Measurements from ENCODE around the gene CTU2. TPM values are rescaled to one million over a fixed set of nuclear protein-coding genes. Genes with fewer than 3 reads are reported as not detected.

The CTU2 gene
- total and polyA plus RNA-seq, 7 experiments from 2014 or later: 13.0 to 43.3 (median 26.1) TPM

- peak overlapping the region in 4 of 10 donors; percentile 14 to 76 (median 34) for H3K4me3 Mint-ChIP-seq
- no peak for DNase-seq
- H3K9me3 Mint-ChIP-seq: peaks cover 0 to 2% (median 0%) of the 10 kb centered on the region in 11 donors
- ChIA-PET POLR2A (interaction anchor here (0.6 to 10.2 kb wide), 4 partner anchors 7 to 45 kb away, joined by 3 to 134 read pairs (median 6); no protein-coding TSS in a partner anchor), CTCF (no interaction called here)
- peak overlapping the region in 8 of 9 donors; percentile 31 to 90 (median 82) for H3K27ac Mint-ChIP-seq
- Histone ChIP-seq H3K4me1 (ENCODE audit: control insufficient read depth in 2 of 2, insufficient read depth in 2 of 2, low read length in 2 of 2) (peaks cover 27 to 58% of the 10 kb centered on the region in 2 donors), H3K27me3 (ENCODE audit: control insufficient read depth in 2 of 2, insufficient read depth in 2 of 2, low read length in 2 of 2) (no peaks in the 10 kb centered on the region), H3K27ac (ENCODE audit: low read depth, low read length) (peak overlapping the region; percentile 11), H3K4me3 (ENCODE audit: low read length) (no peak overlapping the region), H3K9me3 (ENCODE audit: control insufficient read depth in 2 of 3, low read length in 3 of 3) (no peaks in the 10 kb centered on the region), H3K36me3 (ENCODE audit: control insufficient read depth in 2 of 3, insufficient read depth in 3 of 3, low read length in 3 of 3) (peaks cover 0 to 44% (median 9%) of the 10 kb centered on the region in 3 experiments)
- intact Hi-C loops (cut with micrococcal nuclease): no loop called here
- H3K27me3 Mint-ChIP-seq: no peaks in the 10 kb centered on the region
- ATAC-seq: no peak
- H3K4me1 Mint-ChIP-seq: peaks cover 17 to 72% (median 46%) of the 10 kb centered on the region in 7 donors
- H3K36me3 Mint-ChIP-seq: peaks cover 0 to 12% (median 3%) of the 10 kb centered on the region in 5 donors
These were observed 11.8 kb upstream of the CTU2 start for GRCh38 chr16:88694221-88695087.

GRCh38 chr16:88695218-88695617 lies 11.1 kb upstream of the CTU2 start:
- Histone ChIP-seq H3K36me3 (ENCODE audit: control insufficient read depth in 2 of 3, insufficient read depth in 3 of 3, low read length in 3 of 3) (peaks cover 0 to 52% (median 9%) of the 10 kb centered on the region in 3 experiments), H3K4me1 (ENCODE audit: control insufficient read depth in 2 of 2, insufficient read depth in 2 of 2, low read length in 2 of 2) (peaks cover 35 to 64% of the 10 kb centered on the region in 2 donors), H3K4me3 (ENCODE audit: low read length) (no peak overlapping the region), H3K27ac (ENCODE audit: low read depth, low read length) (no peak overlapping the region), H3K9me3 (ENCODE audit: control insufficient read depth in 2 of 3, low read length in 3 of 3) (no peaks in the 10 kb centered on the region), H3K27me3 (ENCODE audit: control insufficient read depth in 2 of 2, insufficient read depth in 2 of 2, low read length in 2 of 2) (no peaks in the 10 kb centered on the region)
- intact Hi-C loops (cut with micrococcal nuclease): no loop called here
- Mint-ChIP-seq H3K4me1 (peaks cover 17 to 73% (median 50%) of the 10 kb centered on the region in 7 donors), H3K27me3 (no peaks in the 10 kb centered on the region), H3K36me3 (peaks cover 0 to 13% (median 3%) of the 10 kb centered on the region in 5 donors), H3K27ac (peak overlapping the region in 5 of 9 donors; percentile 39 to 77 (median 58)), H3K4me3 (peak overlapping the region in 1 of 10 donors; percentile 11), H3K9me3 (peaks cover 0 to 2% (median 0%) of the 10 kb centered on the region in 11 donors)
- DNase-seq (no peak), ATAC-seq (no peak)
- ChIA-PET CTCF (no interaction called here), POLR2A (interaction anchor here (1.7 kb wide), 1 partner anchor 10 kb away, joined by 4 read pairs; no protein-coding TSS in a partner anchor)

GRCh38 chr16:88695753-88696152 lies 10.6 kb upstream of the CTU2 start:
- Mint-ChIP-seq H3K9me3 (no peaks in the 10 kb centered on the region), H3K4me1 (peaks cover 15 to 71% (median 50%) of the 10 kb centered on the region in 7 donors), H3K27ac (peak overlapping the region in 6 of 9 donors; percentile 25 to 77 (median 56)), H3K36me3 (peaks cover 0 to 16% (median 3%) of the 10 kb centered on the region in 5 donors), H3K4me3 (no peak overlapping the region), H3K27me3 (no peaks in the 10 kb centered on the region)
- DNase-seq (no peak), ATAC-seq (no peak)
- ChIA-PET CTCF (no interaction called here), POLR2A (interaction anchor here (1.2 to 1.7 kb wide), 2 partner anchors 9 to 11 kb away, joined by 4 read pairs; partner anchors contain the start of gene SNAI3)
- Histone ChIP-seq H3K27me3 (ENCODE audit: control insufficient read depth in 2 of 2, insufficient read depth in 2 of 2, low read length in 2 of 2) (no peaks in the 10 kb centered on the region), H3K4me1 (ENCODE audit: control insufficient read depth in 2 of 2, insufficient read depth in 2 of 2, low read length in 2 of 2) (peaks cover 37 to 64% of the 10 kb centered on the region in 2 donors), H3K27ac (ENCODE audit: low read depth, low read length) (no peak overlapping the region), H3K36me3 (ENCODE audit: control insufficient read depth in 2 of 3, insufficient read depth in 3 of 3, low read length in 3 of 3) (peaks cover 0 to 54% (median 9%) of the 10 kb centered on the region in 3 experiments), H3K4me3 (ENCODE audit: low read length) (no peak overlapping the region), H3K9me3 (ENCODE audit: control insufficient read depth in 2 of 3, low read length in 3 of 3) (no peaks in the 10 kb centered on the region)
- intact Hi-C loops (cut with micrococcal nuclease): no loop called here

GRCh38 chr16:88696441-88696840 lies 9.9 kb upstream of the CTU2 start:
- peaks cover 12 to 64% (median 47%) of the 10 kb centered on the region in 7 donors for H3K4me1 Mint-ChIP-seq
- no peaks in the 10 kb centered on the region for H3K9me3 ChIP-seq (ENCODE audit: control insufficient read depth in 2 of 3, low read length in 3 of 3)
- H3K27me3 ChIP-seq (ENCODE audit: control insufficient read depth in 2 of 2, insufficient read depth in 2 of 2, low read length in 2 of 2): no peaks in the 10 kb centered on the region
- peaks cover 34 to 57% of the 10 kb centered on the region in 2 donors for H3K4me1 ChIP-seq (ENCODE audit: control insufficient read depth in 2 of 2, insufficient read depth in 2 of 2, low read length in 2 of 2)
- no peaks in the 10 kb centered on the region for H3K27me3 Mint-ChIP-seq
- ChIA-PET CTCF (interaction anchor here (1.0 kb wide), 1 partner anchor 11 kb away, joined by 5 read pairs; no protein-coding TSS in a partner anchor), POLR2A (interaction anchor here (1.2 to 1.7 kb wide), 2 partner anchors 10 to 12 kb away, joined by 4 read pairs; partner anchors contain the start of gene SNAI3)
- no peak overlapping the region for H3K4me3 Mint-ChIP-seq
- DNase-seq: no peak
- no peak overlapping the region for H3K4me3 ChIP-seq (ENCODE audit: low read length)
- H3K36me3 Mint-ChIP-seq: peaks cover 0 to 18% (median 3%) of the 10 kb centered on the region in 5 donors
- intact Hi-C loops (cut with micrococcal nuclease): no loop called here
- H3K9me3 Mint-ChIP-seq: no peaks in the 10 kb centered on the region
- H3K36me3 ChIP-seq (ENCODE audit: control insufficient read depth in 2 of 3, insufficient read depth in 3 of 3, low read length in 3 of 3): peaks cover 0 to 54% (median 9%) of the 10 kb centered on the region in 3 experiments
- ATAC-seq: no peak
- peak overlapping the region in 5 of 9 donors; percentile 12 to 82 (median 63) for H3K27ac Mint-ChIP-seq
- H3K27ac ChIP-seq (ENCODE audit: low read depth, low read length): no peak overlapping the region

GRCh38 chr16:88697116-88697830 lies 9.0 kb upstream of the CTU2 start:
- H3K27me3 ChIP-seq (ENCODE audit: control insufficient read depth in 2 of 2, insufficient read depth in 2 of 2, low read length in 2 of 2): no peaks in the 10 kb centered on the region
- H3K4me1 ChIP-seq (ENCODE audit: control insufficient read depth in 2 of 2, insufficient read depth in 2 of 2, low read length in 2 of 2): peaks cover 26 to 49% of the 10 kb centered on the region in 2 donors
- Mint-ChIP-seq H3K36me3 (peaks cover 0 to 18% (median 3%) of the 10 kb centered on the region in 5 donors), H3K9me3 (no peaks in the 10 kb centered on the region), H3K27ac (peak overlapping the region in 8 of 9 donors; percentile 65 to 90 (median 80)), H3K27me3 (no peaks in the 10 kb centered on the region), H3K4me3 (peak overlapping the region in 5 of 10 donors; percentile 21 to 98 (median 45)), H3K4me1 (peaks cover 18 to 58% (median 39%) of the 10 kb centered on the region in 7 donors)
- CTCF ChIA-PET: interaction anchor here (0.7 to 1.0 kb wide), 2 partner anchors 12 kb away, joined by 3 to 5 read pairs; no protein-coding TSS in a partner anchor
- peaks cover 0 to 54% (median 9%) of the 10 kb centered on the region in 3 experiments for H3K36me3 ChIP-seq (ENCODE audit: control insufficient read depth in 2 of 3, insufficient read depth in 3 of 3, low read length in 3 of 3)
- H3K27ac ChIP-seq (ENCODE audit: low read depth, low read length): peak overlapping the region; percentile 88
- no peak overlapping the region for H3K4me3 ChIP-seq (ENCODE audit: low read length)
- H3K9me3 ChIP-seq (ENCODE audit: control insufficient read depth in 2 of 3, low read length in 3 of 3): no peaks in the 10 kb centered on the region
- intact Hi-C loops (cut with micrococcal nuclease): no loop called here
- DNase-seq (no peak), ATAC-seq (no peak)
- POLR2A ChIA-PET: interaction anchor here (1.1 to 7.0 kb wide), 2 partner anchors 8 to 400 kb away, joined by 3 to 134 read pairs; partner anchors contain the start of gene SNAI3

Data from naive thymus-derived CD4-positive, alpha-beta T cell (primary cell).